LNCaP clone FGC (cell line): ENCODE results near the gene PRDM10.

Source experiments
- DNase-seq: peaks from one replicate; pipeline ENCODE4 v3.0.0-alpha.2; 2011; ENCODE audit warnings: low read depth
- H3K4me3 ChIP-seq: 2 replicates; pipeline ENCODE4 v1.5.1; 2011; ENCODE audit warnings: mild to moderate bottlenecking, low read depth, low read length, control low read depth
- TF ChIP-seq, protein P1 (sequence below): IDR thresholded peaks from 2 replicates; pipeline ENCODE4 v1.5.1; 2012; ENCODE audit warnings: mild to moderate bottlenecking; ENCODE audit not compliant: control insufficient read depth, insufficient read depth; ENCODE audit errors: extremely low read depth

The PRDM10 gene

DNA sequence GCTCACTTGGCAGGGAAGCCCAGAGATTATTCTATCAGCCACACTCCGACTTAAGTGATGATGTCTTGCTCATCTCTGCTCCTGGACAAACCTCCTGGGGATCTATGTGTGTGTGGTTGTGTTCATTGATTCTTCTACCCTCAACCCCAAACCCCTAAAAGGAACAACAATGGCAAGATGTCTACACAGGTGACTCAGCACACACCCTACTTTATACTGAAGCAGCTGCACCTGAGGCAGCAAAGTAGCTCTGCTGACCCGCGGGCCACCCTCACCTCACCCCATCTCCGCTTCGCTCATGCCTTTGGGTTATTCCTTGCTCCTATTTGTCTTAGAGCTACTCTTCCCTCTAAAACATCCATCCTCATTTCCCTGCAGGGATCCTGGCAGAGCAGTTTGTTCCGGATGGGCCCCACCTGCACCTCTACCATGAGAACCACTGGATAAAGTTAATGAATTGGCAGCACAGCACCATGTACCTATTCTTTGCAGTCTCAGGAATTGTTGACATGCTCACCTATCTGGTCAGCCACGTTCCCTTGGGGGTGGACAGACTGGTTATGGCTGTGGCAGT, 148.3 kb downstream of the PRDM10 start:
- TF ChIP-seq, protein P1, sequence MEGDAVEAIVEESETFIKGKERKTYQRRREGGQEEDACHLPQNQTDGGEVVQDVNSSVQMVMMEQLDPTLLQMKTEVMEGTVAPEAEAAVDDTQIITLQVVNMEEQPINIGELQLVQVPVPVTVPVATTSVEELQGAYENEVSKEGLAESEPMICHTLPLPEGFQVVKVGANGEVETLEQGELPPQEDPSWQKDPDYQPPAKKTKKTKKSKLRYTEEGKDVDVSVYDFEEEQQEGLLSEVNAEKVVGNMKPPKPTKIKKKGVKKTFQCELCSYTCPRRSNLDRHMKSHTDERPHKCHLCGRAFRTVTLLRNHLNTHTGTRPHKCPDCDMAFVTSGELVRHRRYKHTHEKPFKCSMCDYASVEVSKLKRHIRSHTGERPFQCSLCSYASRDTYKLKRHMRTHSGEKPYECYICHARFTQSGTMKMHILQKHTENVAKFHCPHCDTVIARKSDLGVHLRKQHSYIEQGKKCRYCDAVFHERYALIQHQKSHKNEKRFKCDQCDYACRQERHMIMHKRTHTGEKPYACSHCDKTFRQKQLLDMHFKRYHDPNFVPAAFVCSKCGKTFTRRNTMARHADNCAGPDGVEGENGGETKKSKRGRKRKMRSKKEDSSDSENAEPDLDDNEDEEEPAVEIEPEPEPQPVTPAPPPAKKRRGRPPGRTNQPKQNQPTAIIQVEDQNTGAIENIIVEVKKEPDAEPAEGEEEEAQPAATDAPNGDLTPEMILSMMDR, result no peak
- H3K4me3 ChIP-seq, result no peak overlapping the region
- DNase-seq, result no peak

DNA sequence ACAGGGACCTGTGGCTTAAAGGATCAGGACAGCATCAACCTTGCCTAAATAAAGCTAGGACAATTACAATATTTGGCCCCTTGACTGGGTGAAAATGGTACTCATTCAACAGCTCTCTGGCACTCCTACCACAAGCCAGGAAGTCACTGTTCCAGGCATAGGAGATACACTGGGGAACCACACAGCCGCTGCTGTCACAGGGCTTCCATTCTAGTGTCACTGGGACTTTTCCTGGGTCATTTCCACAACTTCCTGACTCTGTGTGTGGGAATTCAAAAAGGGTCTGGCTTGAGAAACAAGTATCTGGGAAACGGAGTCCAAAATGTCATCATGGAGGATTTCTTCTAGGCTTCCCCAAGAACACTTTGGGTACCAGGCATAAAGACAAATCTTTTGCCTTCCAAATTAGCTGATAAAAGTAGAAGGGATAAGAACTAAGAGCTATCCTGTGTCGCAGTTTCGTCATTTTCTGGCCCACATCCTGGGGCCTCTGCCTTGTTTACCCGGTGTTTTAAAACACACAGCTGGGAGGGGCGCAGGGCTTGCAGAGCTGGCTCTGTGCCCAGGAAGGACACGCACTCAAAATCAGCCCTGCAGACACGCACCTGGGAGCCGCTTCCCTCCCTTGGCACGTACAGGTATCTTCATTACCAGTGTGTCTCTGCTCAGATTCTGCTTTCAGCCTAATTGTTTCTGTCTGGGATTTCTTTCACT, 149.0 kb downstream of the PRDM10 start:
- DNase-seq, result peak; percentile 96
- TF ChIP-seq, protein P1, result no peak
- H3K4me3 ChIP-seq, result no peak overlapping the region

- TF ChIP-seq, protein P1, result no peak
- no peak overlapping the region for H3K4me3 ChIP-seq
- DNase-seq, result peak; percentile 85
Measured at GRCh38 chr11:129852125-129852740, 150.4 kb downstream of the PRDM10 start.
